Cardiac muscle cell (in vitro differentiated cells and primary cell): Measurements from ENCODE around the gene EFL1. TPM values are rescaled to one million over a fixed set of nuclear protein-coding genes. Genes with fewer than 3 reads are reported as not detected.

Experiments
- DNase-seq, 2 donors: peaks; one replicate each; pipeline versions ENCODE4 v3.0.0 to v3.0.0-alpha.2; 2010 to 2017; ENCODE audit warnings: low read depth in 1 of 2, low spot score in 1 of 2
- H3K27ac ChIP-seq: fragments of 200-600 bp; sonication (generic); 2 replicates; pipeline ENCODE4 v1.5.1; 2016
- H3K27me3 ChIP-seq: fragments of 200-600 bp; sonication (generic); 2 replicates; pipeline ENCODE4 v1.6.0; 2016; ENCODE audit warnings: control low read depth
- H3K36me3 ChIP-seq: fragments of 200-600 bp; sonication (generic); 2 replicates; pipeline ENCODE4 v1.5.1; 2016; ENCODE audit warnings: control low read depth
- H3K4me1 ChIP-seq: fragments of 200-600 bp; sonication (generic); 2 replicates; pipeline ENCODE4 v1.8.1; 2017; ENCODE audit warnings: low read depth, mild to moderate bottlenecking, mixed run types
- H3K4me3 ChIP-seq: fragments of 200-600 bp; sonication (generic); 2 replicates; pipeline ENCODE4 v1.5.1; 2016; ENCODE audit warnings: mild to moderate bottlenecking
- H3K9me3 ChIP-seq: fragments of 200-600 bp; sonication (generic); 2 replicates; pipeline ENCODE4 v1.5.1; 2017; ENCODE audit warnings: low read depth, mild to moderate bottlenecking, control low read depth
- polyA plus RNA-seq: library from polyadenylated mRNA; unstranded; fragments of >200 nt; fragmentation: Nextera tagmentation; extraction: Ambion mirVana; gene quantifications from 2 replicates; pipeline ENCODE4 v1.2.1, GENCODE V29; 2016
- total RNA-seq: library from RNA; depleted of rRNA; stranded (reverse); fragments of >200 nt; gene quantifications from 2 replicates; pipeline ENCODE4 v1.2.3, GENCODE V29; 2016
- TF ChIP-seq, protein P1 (sequence below): IDR thresholded peaks from 2 replicates; pipeline ENCODE4 v1.5.1; 2012; ENCODE audit warnings: low read depth, mild to moderate bottlenecking, low read length

The EFL1 gene
- total and polyA plus RNA-seq, 2 experiments from 2014 or later = 46.7 to 54.8 TPM

DNA sequence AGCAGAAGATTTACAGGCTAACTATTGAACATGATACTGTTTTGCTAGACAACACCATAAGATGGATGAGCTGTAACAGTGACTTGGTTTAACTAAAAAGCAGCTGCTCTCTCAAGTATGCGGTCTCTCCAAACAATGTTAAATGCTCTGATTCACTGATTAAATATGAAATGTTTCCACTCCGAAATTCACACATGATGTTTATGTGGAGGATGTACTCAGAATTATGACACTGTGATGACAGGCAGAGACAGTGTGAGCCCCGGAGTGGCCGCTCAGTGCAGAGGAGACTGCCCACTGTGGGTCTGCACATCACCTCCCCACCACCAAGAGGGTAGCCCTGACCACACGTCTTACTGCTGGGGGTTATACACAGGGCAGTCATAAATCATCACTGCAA is 132.8 kb downstream of the EFL1 start:
- TF ChIP-seq, protein P1, sequence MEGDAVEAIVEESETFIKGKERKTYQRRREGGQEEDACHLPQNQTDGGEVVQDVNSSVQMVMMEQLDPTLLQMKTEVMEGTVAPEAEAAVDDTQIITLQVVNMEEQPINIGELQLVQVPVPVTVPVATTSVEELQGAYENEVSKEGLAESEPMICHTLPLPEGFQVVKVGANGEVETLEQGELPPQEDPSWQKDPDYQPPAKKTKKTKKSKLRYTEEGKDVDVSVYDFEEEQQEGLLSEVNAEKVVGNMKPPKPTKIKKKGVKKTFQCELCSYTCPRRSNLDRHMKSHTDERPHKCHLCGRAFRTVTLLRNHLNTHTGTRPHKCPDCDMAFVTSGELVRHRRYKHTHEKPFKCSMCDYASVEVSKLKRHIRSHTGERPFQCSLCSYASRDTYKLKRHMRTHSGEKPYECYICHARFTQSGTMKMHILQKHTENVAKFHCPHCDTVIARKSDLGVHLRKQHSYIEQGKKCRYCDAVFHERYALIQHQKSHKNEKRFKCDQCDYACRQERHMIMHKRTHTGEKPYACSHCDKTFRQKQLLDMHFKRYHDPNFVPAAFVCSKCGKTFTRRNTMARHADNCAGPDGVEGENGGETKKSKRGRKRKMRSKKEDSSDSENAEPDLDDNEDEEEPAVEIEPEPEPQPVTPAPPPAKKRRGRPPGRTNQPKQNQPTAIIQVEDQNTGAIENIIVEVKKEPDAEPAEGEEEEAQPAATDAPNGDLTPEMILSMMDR = no peak

DNA sequence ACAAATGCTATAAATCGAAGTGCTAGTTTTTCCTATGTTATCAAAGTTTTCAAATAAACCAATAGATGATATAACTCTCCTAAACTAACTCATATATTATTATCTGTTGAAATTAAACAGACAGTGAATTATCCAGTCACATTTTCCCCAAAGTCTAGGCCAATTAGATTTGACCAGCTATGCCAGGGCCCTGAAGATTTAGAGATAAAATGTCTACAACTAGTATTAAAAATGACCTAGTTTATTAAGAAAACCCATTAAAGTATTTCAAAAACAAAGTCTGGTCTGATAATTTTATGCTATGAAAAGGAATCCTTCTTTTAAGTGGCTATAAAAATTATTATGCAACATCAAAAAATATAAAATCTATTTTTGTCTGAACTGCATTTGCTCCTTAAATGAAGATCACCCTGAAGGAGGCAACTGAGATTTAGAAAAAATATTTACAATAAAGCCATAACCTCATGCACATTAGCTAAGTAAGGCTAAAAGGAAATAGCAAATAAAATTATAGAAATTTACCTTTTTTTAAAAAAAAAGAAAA is 133.3 kb downstream of the EFL1 start:
- DNase-seq = no peak
- TF ChIP-seq, protein P1 = no peak

More for the DNA sequence above, 132.8 kb downstream of the EFL1 start:
- no peaks in the 10 kb centered on the region for H3K27me3 ChIP-seq
- peak in 1 of 2 donors; percentile 69 for DNase-seq
- peaks cover 13% of the 10 kb centered on the region for H3K36me3 ChIP-seq
- H3K4me1 ChIP-seq = peaks cover 2% of the 10 kb centered on the region
- no peak overlapping the region for H3K4me3 ChIP-seq
- H3K9me3 ChIP-seq = no peaks in the 10 kb centered on the region
- H3K27ac ChIP-seq = no peak overlapping the region

DNA sequence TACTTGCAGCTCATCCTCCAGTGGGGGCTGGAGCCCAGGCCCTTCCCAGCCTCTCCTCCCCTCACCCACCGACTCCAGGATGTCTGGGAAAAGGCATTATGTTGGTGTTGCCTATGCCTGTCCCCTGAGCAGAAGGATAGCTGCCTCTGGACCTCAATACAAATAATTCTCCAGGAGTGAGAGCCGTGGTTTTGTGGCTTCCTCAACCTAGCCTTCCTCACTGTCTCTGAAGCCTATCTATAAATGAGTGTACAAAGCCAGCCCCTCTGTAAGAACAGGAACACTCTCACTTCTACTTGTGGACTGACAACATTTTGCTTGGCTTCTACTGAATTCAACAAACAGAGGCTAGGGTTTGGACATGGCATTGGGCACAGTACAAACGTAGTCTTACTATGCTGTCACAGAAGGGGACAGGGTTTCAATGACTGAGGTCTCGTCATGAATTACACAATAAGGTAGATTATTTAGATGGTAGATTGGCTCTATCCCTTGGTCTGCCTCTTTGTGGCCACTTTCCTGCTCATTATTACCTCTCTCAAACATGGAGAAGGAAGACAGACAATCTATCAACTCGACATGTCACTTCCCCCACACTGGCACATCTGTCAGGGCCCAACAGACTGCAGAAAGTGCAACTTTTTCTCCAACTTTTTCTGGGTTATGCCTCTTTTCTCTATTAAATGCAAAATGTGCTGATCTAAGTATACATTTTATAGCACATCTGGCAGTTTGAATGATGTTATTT is 134.0 kb downstream of the EFL1 start:
- Histone ChIP-seq H3K27ac (no peak overlapping the region), H3K9me3 (no peaks in the 10 kb centered on the region), H3K36me3 (peaks cover 13% of the 10 kb centered on the region), H3K4me3 (no peak overlapping the region), H3K4me1 (peaks cover 2% of the 10 kb centered on the region), H3K27me3 (no peaks in the 10 kb centered on the region)
- no peak for DNase-seq
- TF ChIP-seq, protein P1 = no peak

More for the DNA sequence above, 133.3 kb downstream of the EFL1 start:
- peaks cover 2% of the 10 kb centered on the region for H3K4me1 ChIP-seq
- H3K36me3 ChIP-seq = peaks cover 13% of the 10 kb centered on the region
- no peaks in the 10 kb centered on the region for H3K27me3 ChIP-seq
- H3K27ac ChIP-seq = no peak overlapping the region
- H3K4me3 ChIP-seq = no peak overlapping the region
- no peaks in the 10 kb centered on the region for H3K9me3 ChIP-seq

DNA sequence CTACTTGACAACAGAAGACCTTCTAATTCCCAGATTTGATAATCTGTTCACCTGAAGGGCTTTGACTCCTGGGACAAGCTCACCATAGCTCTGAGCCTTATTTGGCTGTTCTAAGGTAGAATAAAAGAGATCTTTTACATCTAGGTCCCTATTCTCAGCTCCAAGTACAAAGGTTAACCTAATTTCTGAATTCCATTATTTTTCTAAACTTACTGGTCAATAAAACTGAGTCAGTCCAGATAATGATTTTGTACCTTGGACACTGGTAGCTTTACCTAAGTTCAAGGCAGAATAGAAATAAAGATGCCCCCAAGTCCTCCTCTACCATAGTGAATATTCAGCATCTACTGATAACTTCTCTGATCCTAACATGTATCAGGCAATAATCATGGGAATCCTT is 135.0 kb downstream of the EFL1 start:
- Histone ChIP-seq H3K27ac (no peak overlapping the region), H3K27me3 (no peaks in the 10 kb centered on the region), H3K4me3 (no peak overlapping the region), H3K9me3 (no peaks in the 10 kb centered on the region), H3K4me1 (peaks cover 2% of the 10 kb centered on the region), H3K36me3 (peaks cover 13% of the 10 kb centered on the region)
- no peak for DNase-seq
- TF ChIP-seq, protein P1 = no peak

DNA sequence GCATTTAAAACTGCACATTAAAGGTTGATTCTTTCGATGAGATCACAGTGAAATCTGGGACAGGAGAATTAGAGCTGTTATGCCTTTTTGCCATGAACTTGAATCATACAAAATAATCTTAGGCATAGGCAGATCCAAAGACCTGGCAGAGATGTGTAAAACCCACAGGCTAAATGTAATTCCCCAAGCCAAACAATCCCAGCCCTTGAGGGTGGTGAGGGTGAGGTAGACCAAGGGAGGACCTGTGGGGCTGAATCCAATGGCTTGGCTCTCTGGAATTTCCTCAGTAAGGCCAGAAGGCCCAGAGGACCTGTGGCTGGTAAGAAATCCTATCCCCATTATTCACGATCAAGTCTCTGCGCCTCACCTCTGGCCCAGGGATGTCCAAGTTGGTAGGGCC is 136.2 kb downstream of the EFL1 start:
- TF ChIP-seq, protein P1 = no peak
- peaks cover 13% of the 10 kb centered on the region for H3K36me3 ChIP-seq

More for the DNA sequence above, 136.2 kb downstream of the EFL1 start:
- no peaks in the 10 kb centered on the region for H3K9me3 ChIP-seq
- H3K4me1 ChIP-seq = no peaks in the 10 kb centered on the region
- no peak overlapping the region for H3K4me3 ChIP-seq
- no peak for DNase-seq
- H3K27me3 ChIP-seq = no peaks in the 10 kb centered on the region
- H3K27ac ChIP-seq = no peak overlapping the region
